ENCODE results near the gene VANGL2. TPM values are rescaled to one million over a fixed set of nuclear protein-coding genes. Genes with fewer than 3 reads are reported as not detected.

Gene VANGL2
- total and polyA plus RNA-seq, 2 of the 4 experiments (the other 2 are of a cell fraction), result 0.36 to 3.6 TPM

DNA sequence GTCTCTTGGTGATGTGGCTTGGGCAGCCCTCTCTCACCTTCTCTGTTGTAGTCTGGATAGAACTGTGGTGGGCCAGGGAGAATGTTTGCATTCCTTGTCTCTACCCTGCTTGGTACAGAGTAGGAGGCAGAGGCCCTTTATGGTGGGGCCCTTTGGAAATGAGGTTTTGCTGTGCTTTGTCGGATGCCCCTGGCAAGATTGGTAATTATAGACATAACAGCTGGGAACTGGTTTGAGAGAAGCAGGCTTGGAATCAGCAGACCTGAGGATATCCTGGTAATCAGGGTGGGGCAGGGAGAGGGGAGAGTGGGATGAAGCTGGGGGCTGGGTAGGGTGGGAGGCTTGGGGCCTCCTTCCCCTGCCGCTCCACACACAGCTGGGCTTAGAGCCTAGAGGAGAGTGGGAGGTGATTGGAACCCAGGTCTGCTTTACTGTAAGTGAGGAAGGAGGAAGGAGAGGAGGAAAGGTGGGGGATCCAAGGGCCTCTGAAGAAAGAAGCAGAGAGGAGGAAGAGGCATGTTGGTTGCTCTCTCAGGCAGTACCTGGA, 5.0 kb downstream of the VANGL2 start:
- Histone ChIP-seq H3K4ac (ENCODE audit: low read depth, low read length) (no peak overlapping the region), H3K9ac (ENCODE audit: low read depth, low read length) (no peak overlapping the region), H3K56ac (ENCODE audit: extremely low read depth, insufficient read depth, low read length) (no peak overlapping the region), H3K23ac (ENCODE audit: low read depth, low read length) (no peak overlapping the region), H2BK15ac (ENCODE audit: low read depth, low read length) (no peak overlapping the region), H2BK120ac (ENCODE audit: low read depth, low read length) (no peak overlapping the region), H3K4me2 (ENCODE audit: low read depth, low read length) (no peak overlapping the region), H3K4me1 (ENCODE audit: control insufficient read depth, insufficient read depth, low read length) (no peaks in the 10 kb centered on the region), H2BK20ac (ENCODE audit: low read depth, low read length) (no peak overlapping the region), H4K8ac (ENCODE audit: low read depth in 2 of 2, low read length in 2 of 2) (no peak overlapping the region), H4K20me1 (ENCODE audit: insufficient read depth, low read length) (no peaks in the 10 kb centered on the region), H3K14ac (replicated peaks; ENCODE audit: low read depth, low read length) (no peak overlapping the region), H2AK5ac (ENCODE audit: low read depth, low read length) (no peak overlapping the region), H3K9me3 (ENCODE audit: control insufficient read depth, insufficient read depth, low read length) (no peaks in the 10 kb centered on the region), H3K27ac (ENCODE audit: insufficient read depth, low read length) (no peak overlapping the region), H3K36me3 (ENCODE audit: control insufficient read depth, insufficient read depth, low read length) (no peaks in the 10 kb centered on the region), H2AFZ (replicated peaks; ENCODE audit: low read length, poor library complexity) (no peak overlapping the region), H3K79me1 (ENCODE audit: low read depth in 1 of 2, low read length in 2 of 2) (no peaks in the 10 kb centered on the region), H3K9me1 (ENCODE audit: insufficient read depth, low read length) (0 out of 2 replicates have a peak, but pooled peaks cover 5% of the 10 kb centered on the region), H4K5ac (ENCODE audit: low read depth, low read length) (no peak overlapping the region), H3K27me3 (ENCODE audit: control insufficient read depth, insufficient read depth, low read length) (peaks cover 21% of the 10 kb centered on the region), H2BK5ac (ENCODE audit: low read depth, low read length, poor library complexity, severe bottlenecking) (no peak overlapping the region), H3K18ac (ENCODE audit: low read depth, low read length) (no peak overlapping the region), H4K91ac (ENCODE audit: insufficient read depth, low read depth, low read length) (no peak overlapping the region), H2AK9ac (replicated peaks; ENCODE audit: low read depth, low read length, poor library complexity) (no peak overlapping the region), H3K4me3 (ENCODE audit: insufficient read depth, low read depth, low read length) (no peak overlapping the region)
- WGBS, 2 experiments (ENCODE audit: extremely low coverage in 2 of 2, insufficient read length in 1 of 2), result 80% methylated on average over 1 of the region's 2 CpGs; no CpG with 5 or more reads in 1 of the 2 experiments
- intact Hi-C loops (cut with micrococcal nuclease) (no loop called here), in situ Hi-C loops (cut with MboI; ENCODE audit: low sequenced_read_pairs) (no loop called here), dilution Hi-C loops (cut with HindIII; ENCODE audit: low sequenced_read_pairs, unreplicated experiment) (no loop called here)
- BruUV-seq (replicated peaks), result no TSS peak
- POLR2A ChIA-PET (ENCODE audit: unreplicated experiment), result no interaction called here
- TF ChIP-seq RFX5 (IDR thresholded peaks at IDR 0.05; ENCODE audit: low read depth, low read length) (no peak), SMC3 (IDR thresholded peaks at IDR 0.05; ENCODE audit: low read depth, low read length) (no peak), FOS (IDR thresholded peaks at IDR 0.05; ENCODE audit: low read depth, low read length) (no peak), MAFK (IDR thresholded peaks at IDR 0.05; ENCODE audit: low read depth, low read length) (no peak), CHD1 (IDR thresholded peaks at IDR 0.05; ENCODE audit: low read depth, low read length) (no peak), POLR2A (IDR thresholded peaks at IDR 0.05; ENCODE audit: low read depth, low read length) (no peak), CEBPB (IDR thresholded peaks at IDR 0.05; ENCODE audit: low read depth, low read length) (no peak), NFE2L2 (IDR thresholded peaks at IDR 0.05; ENCODE audit: low read depth, low read length) (no peak)
- TF ChIP-seq, protein P1, sequence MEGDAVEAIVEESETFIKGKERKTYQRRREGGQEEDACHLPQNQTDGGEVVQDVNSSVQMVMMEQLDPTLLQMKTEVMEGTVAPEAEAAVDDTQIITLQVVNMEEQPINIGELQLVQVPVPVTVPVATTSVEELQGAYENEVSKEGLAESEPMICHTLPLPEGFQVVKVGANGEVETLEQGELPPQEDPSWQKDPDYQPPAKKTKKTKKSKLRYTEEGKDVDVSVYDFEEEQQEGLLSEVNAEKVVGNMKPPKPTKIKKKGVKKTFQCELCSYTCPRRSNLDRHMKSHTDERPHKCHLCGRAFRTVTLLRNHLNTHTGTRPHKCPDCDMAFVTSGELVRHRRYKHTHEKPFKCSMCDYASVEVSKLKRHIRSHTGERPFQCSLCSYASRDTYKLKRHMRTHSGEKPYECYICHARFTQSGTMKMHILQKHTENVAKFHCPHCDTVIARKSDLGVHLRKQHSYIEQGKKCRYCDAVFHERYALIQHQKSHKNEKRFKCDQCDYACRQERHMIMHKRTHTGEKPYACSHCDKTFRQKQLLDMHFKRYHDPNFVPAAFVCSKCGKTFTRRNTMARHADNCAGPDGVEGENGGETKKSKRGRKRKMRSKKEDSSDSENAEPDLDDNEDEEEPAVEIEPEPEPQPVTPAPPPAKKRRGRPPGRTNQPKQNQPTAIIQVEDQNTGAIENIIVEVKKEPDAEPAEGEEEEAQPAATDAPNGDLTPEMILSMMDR (conservative IDR thresholded peaks at IDR 0.05; ENCODE audit: low read depth, low read length), result no peak
- TF ChIP-seq, protein P2, sequence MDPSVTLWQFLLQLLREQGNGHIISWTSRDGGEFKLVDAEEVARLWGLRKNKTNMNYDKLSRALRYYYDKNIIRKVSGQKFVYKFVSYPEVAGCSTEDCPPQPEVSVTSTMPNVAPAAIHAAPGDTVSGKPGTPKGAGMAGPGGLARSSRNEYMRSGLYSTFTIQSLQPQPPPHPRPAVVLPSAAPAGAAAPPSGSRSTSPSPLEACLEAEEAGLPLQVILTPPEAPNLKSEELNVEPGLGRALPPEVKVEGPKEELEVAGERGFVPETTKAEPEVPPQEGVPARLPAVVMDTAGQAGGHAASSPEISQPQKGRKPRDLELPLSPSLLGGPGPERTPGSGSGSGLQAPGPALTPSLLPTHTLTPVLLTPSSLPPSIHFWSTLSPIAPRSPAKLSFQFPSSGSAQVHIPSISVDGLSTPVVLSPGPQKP (IDR thresholded peaks at IDR 0.05; ENCODE audit: borderline replicate concordance, low read depth, low read length), result no peak
- CTCF ChIA-PET, result no interaction called here
- DNase-seq (no peak), ATAC-seq (ENCODE audit: low read depth) (no peak)

Measured in IMR-90 (cell line).